Measurements from ENCODE around the gene TPP1. TPM values are rescaled to one million over a fixed set of nuclear protein-coding genes. Genes with fewer than 3 reads are reported as not detected.

Gene TPP1
- polyA plus RNA-seq, 1 donor (not counting 4 experiments of a cell fraction or from before 2014, with no cell fraction given): 55.3 TPM

GRCh38 chr11:6631361-6631890 lies 12.2 kb upstream of the TPP1 start:
- Histone ChIP-seq H3K9ac (ENCODE audit: control insufficient read depth, extremely low read depth, insufficient read depth, low read length) (no peak overlapping the region), H3K4me2 (ENCODE audit: control insufficient read depth, extremely low read depth, insufficient read depth, low read depth, low read length) (no peak overlapping the region), H3K9me3 (ENCODE audit: control insufficient read depth, low read depth, low read length) (no peaks in the 10 kb centered on the region), H3K79me2 (ENCODE audit: control insufficient read depth, insufficient read depth, low read length) (no peaks in the 10 kb centered on the region), H2AFZ (ENCODE audit: control insufficient read depth, low read length) (no peak overlapping the region), H3K36me3 (ENCODE audit: control insufficient read depth in 2 of 2, extremely low read depth in 1 of 2, insufficient read depth in 2 of 2, low read length in 2 of 2) (no peaks in the 10 kb centered on the region), H3K9me1 (ENCODE audit: control insufficient read depth, extremely low read depth, insufficient read depth, low read length) (no peaks in the 10 kb centered on the region), H3K27me3 (ENCODE audit: control insufficient read depth, extremely low read depth, insufficient read depth, low read length) (peaks cover 45% of the 10 kb centered on the region), H4K20me1 (ENCODE audit: control insufficient read depth, extremely low read depth, insufficient read depth, low read length) (no peaks in the 10 kb centered on the region), H3K4me3 (ENCODE audit: control insufficient read depth in 2 of 3, extremely low read depth in 1 of 3, insufficient read depth in 2 of 3, low read depth in 1 of 3, low read length in 3 of 3) (no peak overlapping the region), H3K4me1 (ENCODE audit: control insufficient read depth, extremely low read depth, insufficient read depth, low read length) (no peaks in the 10 kb centered on the region), H3K27ac (ENCODE audit: control insufficient read depth, insufficient read depth, low read length) (no peak overlapping the region)
- no peak for TF ChIP-seq EZH2 (IDR thresholded peaks at IDR 0.05; ENCODE audit: low read length)
- TF ChIP-seq, protein P1, sequence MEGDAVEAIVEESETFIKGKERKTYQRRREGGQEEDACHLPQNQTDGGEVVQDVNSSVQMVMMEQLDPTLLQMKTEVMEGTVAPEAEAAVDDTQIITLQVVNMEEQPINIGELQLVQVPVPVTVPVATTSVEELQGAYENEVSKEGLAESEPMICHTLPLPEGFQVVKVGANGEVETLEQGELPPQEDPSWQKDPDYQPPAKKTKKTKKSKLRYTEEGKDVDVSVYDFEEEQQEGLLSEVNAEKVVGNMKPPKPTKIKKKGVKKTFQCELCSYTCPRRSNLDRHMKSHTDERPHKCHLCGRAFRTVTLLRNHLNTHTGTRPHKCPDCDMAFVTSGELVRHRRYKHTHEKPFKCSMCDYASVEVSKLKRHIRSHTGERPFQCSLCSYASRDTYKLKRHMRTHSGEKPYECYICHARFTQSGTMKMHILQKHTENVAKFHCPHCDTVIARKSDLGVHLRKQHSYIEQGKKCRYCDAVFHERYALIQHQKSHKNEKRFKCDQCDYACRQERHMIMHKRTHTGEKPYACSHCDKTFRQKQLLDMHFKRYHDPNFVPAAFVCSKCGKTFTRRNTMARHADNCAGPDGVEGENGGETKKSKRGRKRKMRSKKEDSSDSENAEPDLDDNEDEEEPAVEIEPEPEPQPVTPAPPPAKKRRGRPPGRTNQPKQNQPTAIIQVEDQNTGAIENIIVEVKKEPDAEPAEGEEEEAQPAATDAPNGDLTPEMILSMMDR (optimal IDR thresholded peaks at IDR 0.05 in 1 of 3, IDR thresholded peaks at IDR 0.05 in 1 of 3, conservative IDR thresholded peaks at IDR 0.05 in 1 of 3; ENCODE audit: extremely low read depth in 1 of 3, insufficient read depth in 2 of 3, low read length in 3 of 3): no peak
- DNase-seq (ENCODE audit: low read depth, low spot score) (no peak), FAIRE-seq (no peak)
- dilution Hi-C loops (cut with MboI; ENCODE audit: extremely low pct_ligation_motif_present, low sequenced_read_pairs): no loop called here

DNA sequence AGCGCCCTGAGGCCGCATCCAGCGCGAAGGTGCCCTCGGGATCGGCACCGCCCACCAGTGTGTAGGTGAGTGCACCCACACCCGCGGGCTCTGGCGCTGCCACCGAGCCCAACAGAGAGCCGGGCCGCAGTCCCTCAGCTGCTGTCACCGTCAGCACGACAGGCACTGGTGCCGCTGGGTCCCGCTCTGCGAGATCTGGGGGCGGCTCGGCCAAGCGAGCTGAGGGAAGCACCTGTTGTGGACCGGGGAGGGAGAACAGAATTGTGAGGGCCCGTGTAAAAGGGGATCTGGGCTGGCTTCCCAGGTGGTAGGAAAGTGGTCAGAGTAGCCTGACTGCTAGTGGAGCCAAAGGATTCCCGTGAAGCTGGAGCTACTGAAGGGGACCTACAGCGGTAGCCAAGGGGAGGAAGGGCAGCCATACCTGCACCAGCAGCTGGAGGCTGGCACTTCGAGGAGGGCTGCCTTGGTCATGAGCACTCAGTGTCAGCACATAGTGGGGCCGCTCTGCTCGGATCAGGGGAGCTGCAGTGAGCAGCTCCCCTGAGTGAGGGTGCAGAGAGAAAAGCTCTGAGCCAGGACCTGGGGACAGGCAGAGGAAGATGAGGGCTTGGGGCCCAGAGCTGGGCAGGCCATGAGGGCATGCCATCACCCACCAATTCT lies 11.5 kb upstream of the TPP1 start:
- peaks cover 45% of the 10 kb centered on the region for H3K27me3 ChIP-seq (ENCODE audit: control insufficient read depth, extremely low read depth, insufficient read depth, low read length)
- peak; percentile 22 for TF ChIP-seq EZH2 (IDR thresholded peaks at IDR 0.05; ENCODE audit: low read length)
- TF ChIP-seq, protein P1 (optimal IDR thresholded peaks at IDR 0.05 in 1 of 3, IDR thresholded peaks at IDR 0.05 in 1 of 3, conservative IDR thresholded peaks at IDR 0.05 in 1 of 3; ENCODE audit: extremely low read depth in 1 of 3, insufficient read depth in 2 of 3, low read length in 3 of 3): no peak
- H3K27ac ChIP-seq (ENCODE audit: control insufficient read depth, insufficient read depth, low read length): no peak overlapping the region
- H2AFZ ChIP-seq (ENCODE audit: control insufficient read depth, low read length): no peak overlapping the region
- H3K79me2 ChIP-seq (ENCODE audit: control insufficient read depth, insufficient read depth, low read length): no peaks in the 10 kb centered on the region
- no peaks in the 10 kb centered on the region for H3K9me3 ChIP-seq (ENCODE audit: control insufficient read depth, low read depth, low read length)
- dilution Hi-C loops (cut with MboI; ENCODE audit: extremely low pct_ligation_motif_present, low sequenced_read_pairs): no loop called here
- no peak overlapping the region for H3K4me3 ChIP-seq (ENCODE audit: control insufficient read depth in 2 of 3, extremely low read depth in 1 of 3, insufficient read depth in 2 of 3, low read depth in 1 of 3, low read length in 3 of 3)
- FAIRE-seq (no peak), DNase-seq (ENCODE audit: low read depth, low spot score) (no peak)
- H3K4me1 ChIP-seq (ENCODE audit: control insufficient read depth, extremely low read depth, insufficient read depth, low read length): no peaks in the 10 kb centered on the region
- no peak overlapping the region for H3K9ac ChIP-seq (ENCODE audit: control insufficient read depth, extremely low read depth, insufficient read depth, low read length)
- H4K20me1 ChIP-seq (ENCODE audit: control insufficient read depth, extremely low read depth, insufficient read depth, low read length): no peaks in the 10 kb centered on the region
- no peaks in the 10 kb centered on the region for H3K9me1 ChIP-seq (ENCODE audit: control insufficient read depth, extremely low read depth, insufficient read depth, low read length)
- H3K4me2 ChIP-seq (ENCODE audit: control insufficient read depth, extremely low read depth, insufficient read depth, low read depth, low read length): no peak overlapping the region
- H3K36me3 ChIP-seq (ENCODE audit: control insufficient read depth in 2 of 2, extremely low read depth in 1 of 2, insufficient read depth in 2 of 2, low read length in 2 of 2): no peaks in the 10 kb centered on the region

Measured in keratinocyte (primary cell).